K562 (cell line): ENCODE measurements around the gene OPN1LW. TPM values are rescaled to one million over a fixed set of nuclear protein-coding genes. Genes with fewer than 3 reads are reported as not detected.
A peak's percentile ranks its signal among the peaks of the same experiment; 100 is the strongest.

ENCODE experiments used
- ATAC-seq: fragments of 200-7000 bp; cut with Tn5 transposase; 3 replicates; pipeline ENCODE4 v1.9.1; 2020; ENCODE audit warnings: moderate library complexity
- BruUV-seq: library from RNA; stranded (reverse); fragments of 400-500 nt; replicated peaks from 2 replicates; lab custom pipeline; 2021; lab: Mats Ljungman, UMichigan
- CTCF ChIA-PET: fragments of 300-600 bp; formaldehyde crosslinking; extraction: SDS; loops from one replicate; lab custom pipeline; 2021; ENCODE audit warnings: low intra/inter-chr PET ratio; lab: Yijun Ruan, JAX
- POLR2A ChIA-PET: fragments of 300-600, 350-650 bp; sonication (Branson Sonifier 250); formaldehyde crosslinking; extraction: SDS; loops from one replicate; lab custom pipeline; 2021; ENCODE audit warnings: antibody characterized with exemption, inconsistent platforms; lab: Yijun Ruan, JAX
- DNase-seq, 4 experiments: peaks; one replicate each; pipeline versions ENCODE4 v3.0.0 to v3.0.0-alpha.2; 2011 to 2018; ENCODE audit warnings: low spot score in 3 of 4, mixed read lengths in 3 of 4; ENCODE audit errors: extremely low read depth in 1 of 4
- FAIRE-seq: peaks from 2 replicates; lab custom pipeline; 2011; peaks lifted over from hg19 to GRCh38; lab: Jason Lieb, UNC
- H2AFZ ChIP-seq: 2 replicates; pipeline ENCODE4 v1.6.0; 2011; ENCODE audit warnings: low read depth, low read length, control low read depth, inconsistent platforms
- H3K27ac ChIP-seq: fragments of 200-600 bp; 3 replicates; pipeline ENCODE4 v1.8.0; 2011; ENCODE audit warnings: low read depth, mild to moderate bottlenecking, control low read depth, inconsistent platforms, low read length, moderate library complexity, mixed read lengths; ENCODE audit errors: extremely low read depth
- H3K27me3 ChIP-seq, 2 experiments: fragments of 300-600 bp in 1 of 2; 2 replicates in 1 of 2; 3 replicates in 1 of 2; pipeline versions ENCODE4 v1.6.0 to v1.8.0; 2011; ENCODE audit warnings: inconsistent platforms in 2 of 2, low read length in 2 of 2, mild to moderate bottlenecking in 1 of 2, mixed read lengths in 1 of 2, moderate library complexity in 1 of 2; ENCODE audit not compliant: control insufficient read depth in 2 of 2, insufficient read depth in 2 of 2
- H3K36me3 ChIP-seq: fragments of 300-600 bp; 3 replicates; pipeline ENCODE4 v1.8.0; 2011; ENCODE audit warnings: mild to moderate bottlenecking, low read length, inconsistent platforms; ENCODE audit not compliant: control insufficient read depth, insufficient read depth
- H3K4me1 ChIP-seq, 2 experiments: fragments of 200-600 bp in 1 of 2; replicated peaks in 1 of 2; 2 replicates in 1 of 2; 3 replicates in 1 of 2; pipeline versions ENCODE4 v1.5.1 to v1.8.0; 2011; ENCODE audit warnings: inconsistent platforms in 2 of 2, low read length in 2 of 2, mild to moderate bottlenecking in 1 of 2, mixed read lengths in 1 of 2, moderate library complexity in 1 of 2; ENCODE audit not compliant: control insufficient read depth in 2 of 2, insufficient read depth in 2 of 2
- H3K4me2 ChIP-seq: 2 replicates; pipeline ENCODE4 v1.6.1; 2011; ENCODE audit warnings: low read length, control low read depth, inconsistent platforms, mixed read lengths; ENCODE audit not compliant: insufficient read depth
- H3K4me3 ChIP-seq: fragments of 200-600 bp; sonication (generic), shearing (Covaris generic); 2 replicates; pipeline ENCODE4 v1.5.1; 2016; ENCODE audit warnings: control low read depth, inconsistent platforms
- H3K79me2 ChIP-seq: fragments of 200-600 bp; 3 replicates; pipeline ENCODE4 v1.8.0; 2011; ENCODE audit warnings: low read length, inconsistent platforms; ENCODE audit not compliant: control insufficient read depth, insufficient read depth
- H3K9ac ChIP-seq, 2 experiments: 2 replicates each; pipeline versions ENCODE4 v1.6.0 to v1.6.1; 2011; ENCODE audit warnings: low read depth in 2 of 2, low read length in 2 of 2, control low read depth in 1 of 2, inconsistent platforms in 1 of 2, mild to moderate bottlenecking in 1 of 2, mixed read lengths in 1 of 2; ENCODE audit not compliant: insufficient read depth in 1 of 2
- H3K9me1 ChIP-seq: one replicate; pipeline ENCODE4 v1.6.0; 2011; ENCODE audit warnings: inconsistent platforms, mild to moderate bottlenecking, low read length, moderate library complexity; ENCODE audit not compliant: control insufficient read depth, insufficient read depth
- H3K9me3 ChIP-seq: replicated peaks from 2 replicates; pipeline ENCODE4 v1.5.1; 2011; ENCODE audit warnings: low read depth, low read length, inconsistent platforms; ENCODE audit not compliant: control insufficient read depth, insufficient read depth
- H4K20me1 ChIP-seq: replicated peaks from 2 replicates; pipeline ENCODE4 v1.6.1; 2011; ENCODE audit warnings: low read length, inconsistent platforms, mixed read lengths; ENCODE audit not compliant: control insufficient read depth, insufficient read depth
- ERF ChIP-seq: fragments of 450-650 bp; formaldehyde crosslinking; IDR thresholded peaks from 2 replicates; pipeline ENCODE4 v1.4.0; 2020; ENCODE audit warnings: mild to moderate bottlenecking, mixed read lengths
- ETS2 ChIP-seq: IDR thresholded peaks from 2 replicates; pipeline ENCODE4 v1.6.1; 2016; ENCODE audit warnings: borderline replicate concordance, missing genetic modification characterization, mild to moderate bottlenecking, moderate library complexity, missing compliant biosample characterization; ENCODE audit not compliant: poor library complexity, severe bottlenecking
- FOXJ3 ChIP-seq: sonication (generic); formaldehyde crosslinking; IDR thresholded peaks from 2 replicates; pipeline ENCODE4 v1.4.0; 2020; ENCODE audit warnings: mild to moderate bottlenecking, missing genetic modification reagents
- HDAC8 ChIP-seq: fragments of 450-650 bp; IDR thresholded peaks from 2 replicates; pipeline ENCODE4 v1.6.1; 2016; ENCODE audit warnings: mild to moderate bottlenecking, missing genetic modification characterization, moderate library complexity, missing compliant biosample characterization
- HLTF ChIP-seq: fragments of 450-650 bp; IDR thresholded peaks from 2 replicates; pipeline ENCODE4 v1.6.1; 2016
- MBD2 ChIP-seq: sonication (generic); IDR thresholded peaks from 2 replicates; pipeline ENCODE4 v1.6.1; 2016; ENCODE audit warnings: low read depth, borderline replicate concordance
- RBM15 ChIP-seq: fragments of 200-400 bp; formaldehyde crosslinking; IDR thresholded peaks from 2 replicates; pipeline ENCODE4 v1.6.1; 2018; ENCODE audit warnings: mild to moderate bottlenecking, low read length, moderate library complexity; ENCODE audit not compliant: insufficient read depth
- RCOR1 ChIP-seq, 2 experiments: IDR thresholded peaks; 2 replicates each; pipeline ENCODE4 v1.6.1; 2012; ENCODE audit warnings: low read depth in 2 of 2, low read length in 2 of 2, borderline replicate concordance in 1 of 2, improper control_type of control experiment in 1 of 2
- STAT5B ChIP-seq: fragments of 250-450 bp; sonication (Bioruptor Pico); IDR thresholded peaks from 2 replicates; pipeline ENCODE4 v1.8.0; 2021; ENCODE audit warnings: mild to moderate bottlenecking, inconsistent platforms
- TAL1 ChIP-seq: fragments of 450-650 bp; IDR thresholded peaks from 2 replicates; pipeline ENCODE4 v1.6.1; 2016; ENCODE audit warnings: mild to moderate bottlenecking
- TCF3 ChIP-seq: sonication (generic); formaldehyde crosslinking; IDR thresholded peaks from 2 replicates; pipeline ENCODE4 v1.4.0; 2020; ENCODE audit warnings: mild to moderate bottlenecking, missing genetic modification reagents
- TCFL5 ChIP-seq: fragments of 250-450 bp; sonication (Bioruptor Pico); conservative IDR thresholded peaks from 2 replicates; pipeline ENCODE4 v1.6.1; 2021; ENCODE audit warnings: mild to moderate bottlenecking, moderate library complexity, matching md5 sums
- ZNF140 ChIP-seq: fragments of 250-450 bp; sonication (Bioruptor Pico); IDR thresholded peaks from 2 replicates; pipeline ENCODE4 v1.8.0; 2021; ENCODE audit warnings: moderate library complexity, mild to moderate bottlenecking, inconsistent platforms
- ZNF146 ChIP-seq: IDR thresholded peaks from one replicate; pipeline ENCODE4 v1.6.1; 2018; ENCODE audit warnings: missing compliant biosample characterization; ENCODE audit not compliant: unreplicated experiment
- ZNF232 ChIP-seq: sonication (generic); formaldehyde crosslinking; IDR thresholded peaks from 2 replicates; pipeline ENCODE4 v1.8.0; 2022; ENCODE audit warnings: mild to moderate bottlenecking, missing genetic modification reagents
- ZNF280B ChIP-seq: fragments of 250-450 bp; sonication (Bioruptor Pico); IDR thresholded peaks from 2 replicates; pipeline ENCODE4 v1.5.1; 2021; ENCODE audit warnings: mild to moderate bottlenecking
- ZNF766 ChIP-seq: fragments of 200-800 bp; sonication (Bioruptor generic); conservative IDR thresholded peaks from 2 replicates; pipeline ENCODE4 v1.6.1; 2016; ENCODE audit warnings: missing genetic modification characterization, missing compliant biosample characterization
- WGBS: fragments of 100-300 bp; shearing (Covaris generic); methylation state at CpG from one replicate; pipeline ENCODE4 v1.1.6; 2016; ENCODE audit warnings: low coverage, mixed read lengths; ENCODE audit not compliant: insufficient coverage; ENCODE audit errors: missing lambda C conversion rate; 5-methylcytosine and 5-hydroxymethylcytosine counted together
- in situ Hi-C: fragments of 300-500 bp; cut with MboI; formaldehyde crosslinking; loops from 4 replicates; pipeline ENCODE4 v1.15.0; 2018; ENCODE audit warnings: inconsistent platforms, mixed read lengths
- intact Hi-C: fragments of 100-400 bp; cut with micrococcal nuclease; formaldehyde crosslinking; loops from 2 replicates; pipeline ENCODE4 v1.14.2; 2022
- polyA plus RNA-seq, 8 experiments: library from polyadenylated mRNA; depleted of rRNA in 4 of 8; stranded (reverse) in 5 of 8; unstranded in 3 of 8; fragments of >200 nt; fragmentation: Nextera tagmentation in 2 of 8; fragmentation: Illumina TruSeq in 1 of 8; extraction: Ambion mirVana in 2 of 8; extraction: Trizol in 1 of 8; gene quantifications; 2 replicates each; pipeline versions ENCODE4 v1.2.1 to v1.2.3, GENCODE V29; 2011 to 2014; ENCODE audit warnings: inconsistent platforms in 1 of 8, missing spikeins in 1 of 8
- total RNA-seq, 7 experiments: library from RNA; depleted of rRNA in 6 of 7; stranded (reverse); fragments of >200 nt in 6 of 7; fragmentation: Illumina TruSeq in 2 of 7; extraction: Trizol in 2 of 7; gene quantifications; 2 replicates each; pipeline versions ENCODE4 v1.2.1 to v1.2.3, GENCODE V29; 2011 to 2021; ENCODE audit warnings: low replicate concordance in 1 of 7

Gene OPN1LW
- total and polyA plus RNA-seq, 9 of the 15 experiments (the other 6 are each of a cell fraction or from before 2014, with no cell fraction given) = 0.04 TPM; not detected in 8

GRCh38 chrX:154113729-154114128, 30.3 kb upstream of the OPN1LW start:
- BruUV-seq = no TSS peak
- ChIA-PET POLR2A (interaction anchor here (1.9 kb wide), 1 partner anchor 16 kb away, joined by 4 read pairs; no protein-coding TSS in a partner anchor), CTCF (no interaction called here)
- Histone ChIP-seq H3K9me3 (no peaks in the 10 kb centered on the region), H2AFZ (peak overlapping the region; percentile 78), H3K9ac (no peak overlapping the region), H3K79me2 (no peaks in the 10 kb centered on the region), H3K27me3 (no peaks in the 10 kb centered on the region), H3K4me3 (no peak overlapping the region), H3K27ac (no peak overlapping the region), H3K9me1 (no peaks in the 10 kb centered on the region), H3K36me3 (no peaks in the 10 kb centered on the region), H3K4me1 (peaks cover 0 to 4% of the 10 kb centered on the region in 2 experiments; a peak in 4 of 5 replicates), H4K20me1 (no peaks in the 10 kb centered on the region), H3K4me2 (no peak overlapping the region)
- in situ Hi-C loops = no loop called here
- WGBS = 20% methylated on average over 6 of the region's 6 CpGs
- intact Hi-C loops = no loop called here
- peak; percentile 32; the same call in 2 of the 3 replicates for ATAC-seq
- no peak for DNase-seq
- FAIRE-seq = no peak
- TF ChIP-seq HDAC8 (tag) = no peak
- no peak for TF ChIP-seq HLTF
- no peak for TF ChIP-seq TAL1

- Histone ChIP-seq H3K36me3 (no peaks in the 10 kb centered on the region), H4K20me1 (no peaks in the 10 kb centered on the region), H3K4me2 (no peak overlapping the region), H3K79me2 (no peaks in the 10 kb centered on the region), H3K27ac (no peak overlapping the region), H3K9ac (peak overlapping the region in 1 of 2 experiments; percentile 26; a peak in 1 of 4 replicates), H3K27me3 (no peaks in the 10 kb centered on the region), H3K4me3 (no peak overlapping the region), H3K9me3 (no peaks in the 10 kb centered on the region), H3K4me1 (peaks cover 0 to 4% of the 10 kb centered on the region in 2 experiments; a peak in 4 of 5 replicates), H3K9me1 (no peaks in the 10 kb centered on the region), H2AFZ (peak overlapping the region; percentile 78)
- intact Hi-C loops = no loop called here
- no peak for FAIRE-seq
- POLR2A ChIA-PET = interaction anchor here (0.8 to 1.9 kb wide), 2 partner anchors 15 to 27 kb away, joined by 3 to 4 read pairs; no protein-coding TSS in a partner anchor
- ATAC-seq = no peak
- in situ Hi-C loops = no loop called here
- BruUV-seq = no TSS peak
- CTCF ChIA-PET = no interaction called here
- no peak for DNase-seq
- WGBS = 80% methylated on average over 5 of the region's 5 CpGs
- TF ChIP-seq RCOR1 (IDR thresholded peaks at IDR 0.05; ENCODE audit: borderline replicate concordance in 1 of 2, low read depth in 2 of 2, low read length in 2 of 2) (no peak), ZNF140 (CRISPR knock-in tag) (no peak), FOXJ3 (no peak), RBM15 (no peak), STAT5B (no peak), ERF (CRISPR knock-in tag) (no peak), TCF3 (CRISPR knock-in tag) (no peak), ZNF280B (no peak), HDAC8 (tag) (no peak), ZNF766 (CRISPR knock-in tag) (no peak), ZNF146 (CRISPR knock-in tag) (no peak), ZNF232 (CRISPR knock-in tag) (no peak), TCFL5 (CRISPR knock-in tag) (no peak), MBD2 (no peak), ETS2 (tag) (no peak)
Measured at GRCh38 chrX:154114652-154115051, 29.4 kb upstream of the OPN1LW start.
